Epithelial cell of esophagus (primary cell): ENCODE data around the gene NAT9.

Experiments
- DNase-seq: peaks from one replicate; pipeline ENCODE4 v3.0.0; 2010; ENCODE audit warnings: low read depth
- H3K4me3 ChIP-seq: 2 replicates; pipeline ENCODE4 v1.5.1; 2011; ENCODE audit warnings: mild to moderate bottlenecking, low read length, control low read depth
- CTCF ChIP-seq: IDR thresholded peaks from 2 replicates; pipeline ENCODE4 v1.5.1; 2011; ENCODE audit warnings: low read depth, mild to moderate bottlenecking, low read length, control low read depth, inconsistent platforms; ENCODE audit not compliant: insufficient read depth; ENCODE audit errors: missing control alignments

NAT9 gene

GRCh38 chr17:74776044-74776962 lies at the start of gene NAT9:
TSS of gene NAT9 (minus strand) at chr17:74776345. CDS start at chr17:74775698, 647 bp downstream.
- TF ChIP-seq CTCF, result no peak
- DNase-seq, result peak; percentile 97

GRCh38 chr17:74824961-74825627 lies 48.9 kb upstream of the NAT9 start:
- H3K4me3 ChIP-seq, result no peak overlapping the region
- TF ChIP-seq CTCF, result no peak
- DNase-seq, result no peak

More at GRCh38 chr17:74776044-74776962, at the start of gene NAT9:
- H3K4me3 ChIP-seq, result peak within 1 kb of the TSS; percentile 92

GRCh38 chr17:74822939-74823367 lies 46.8 kb upstream of the NAT9 start:
- no peak for DNase-seq
- H3K4me3 ChIP-seq, result no peak overlapping the region
- no peak for TF ChIP-seq CTCF

DNA sequence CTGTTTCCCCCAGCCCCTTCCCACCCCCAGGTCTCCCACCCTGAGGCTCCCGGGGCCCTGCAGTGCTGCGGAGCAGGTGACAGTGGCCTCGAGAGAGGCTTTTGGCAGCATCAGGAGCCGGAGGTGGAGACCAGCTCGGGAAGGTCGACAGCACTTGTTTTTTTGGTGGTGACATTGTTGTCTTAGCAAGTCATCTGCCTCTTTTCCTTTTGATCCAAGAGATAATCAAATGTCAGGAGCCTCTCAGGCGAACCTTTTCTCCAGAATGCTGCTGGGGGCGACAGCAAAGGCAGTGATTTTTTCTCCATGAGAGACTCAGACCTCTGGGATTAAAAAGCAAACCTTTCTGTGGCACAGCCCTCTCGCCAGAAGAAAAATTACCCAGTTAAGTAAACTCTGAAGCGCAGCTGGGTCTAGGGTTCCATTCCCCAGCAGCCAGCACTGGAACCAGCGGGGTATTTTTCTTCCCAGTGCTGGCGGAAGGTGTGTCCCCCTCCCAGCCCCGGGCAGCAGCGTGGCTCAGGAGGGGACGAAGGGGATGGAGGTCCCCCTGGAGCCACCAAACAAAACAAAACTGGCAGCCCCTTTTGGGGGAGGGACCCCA lies 46.3 kb upstream of the NAT9 start:
- no peak for TF ChIP-seq CTCF
- no peak overlapping the region for H3K4me3 ChIP-seq
- DNase-seq, result no peak

GRCh38 chr17:74821655-74822334 lies 45.6 kb upstream of the NAT9 start:
- DNase-seq, result no peak
- no peak for TF ChIP-seq CTCF
- H3K4me3 ChIP-seq, result no peak overlapping the region

DNA sequence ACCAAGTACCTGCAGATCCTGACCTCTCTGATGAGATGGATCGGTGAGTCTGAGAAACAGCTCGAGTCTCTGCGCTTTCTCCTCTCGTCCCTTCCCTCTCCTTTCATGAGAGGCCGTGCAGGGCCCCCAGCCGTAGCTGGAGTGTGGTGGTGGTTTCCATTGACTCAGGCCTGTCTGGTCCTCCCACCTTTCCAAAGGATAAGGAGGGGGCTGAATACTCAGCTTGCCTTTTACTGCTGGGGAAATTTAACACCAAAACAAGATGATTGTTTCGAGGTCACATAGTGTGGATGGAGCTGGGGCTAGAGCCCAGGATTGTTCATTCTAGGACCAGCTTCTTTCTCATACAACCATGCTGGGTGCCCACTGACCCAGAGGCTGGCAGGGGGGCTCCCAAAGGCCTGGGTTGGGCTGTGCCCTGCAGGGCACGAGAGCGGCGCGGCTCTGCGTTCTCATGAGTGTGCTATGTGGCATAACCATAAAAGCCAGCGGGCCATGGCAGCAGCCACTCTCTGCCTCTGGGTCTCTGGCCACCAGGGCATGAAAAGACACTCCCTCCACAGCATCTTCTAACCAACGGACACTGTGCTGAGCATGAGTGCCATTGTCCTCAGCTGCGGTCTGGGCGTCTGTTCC lies 43.8 kb upstream of the NAT9 start:
- DNase-seq, result no peak
- no peak overlapping the region for H3K4me3 ChIP-seq

More for the DNA sequence above, 43.8 kb upstream of the NAT9 start:
- no peak for TF ChIP-seq CTCF
